Mesodermal cell (in vitro differentiated cells): ENCODE results near the gene SIMC1.
"Not testable (repeated sequence)": the region's sequence is repeated elsewhere in the genome, so short reads cannot be mapped to it uniquely, and the experiment has no call there.

Source experiments
- H3K27ac ChIP-seq: 2 replicates; pipeline ENCODE4 v1.7.0; 2013; ENCODE audit warnings: mild to moderate bottlenecking, low read depth, low read length, moderate library complexity; ENCODE audit not compliant: severe bottlenecking
- H3K36me3 ChIP-seq: 2 replicates; pipeline ENCODE4 v1.7.1; 2013; ENCODE audit warnings: mild to moderate bottlenecking, low read length, moderate library complexity; ENCODE audit not compliant: control insufficient read depth, insufficient read depth
- H3K4me1 ChIP-seq: one replicate; pipeline ENCODE4 v1.7.1; 2013; ENCODE audit warnings: mild to moderate bottlenecking, low read length; ENCODE audit not compliant: insufficient read depth, control insufficient read depth, poor library complexity, severe bottlenecking
- H3K4me3 ChIP-seq: 2 replicates; pipeline ENCODE4 v1.7.0; 2013; ENCODE audit warnings: low read length, control low read depth, mild to moderate bottlenecking; ENCODE audit not compliant: insufficient read depth, poor library complexity, severe bottlenecking; ENCODE audit errors: extremely low read depth
- H3K9me3 ChIP-seq: 2 replicates; pipeline ENCODE4 v1.7.1; 2013; ENCODE audit warnings: mild to moderate bottlenecking, low read length, moderate library complexity; ENCODE audit not compliant: control insufficient read depth
- WGBS, 2 experiments: methylation state at CpG; one replicate each; pipeline ENCODE4 v1.1.5; 2013; ENCODE audit warnings: missing lambda C conversion rate in 2 of 2; ENCODE audit not compliant: insufficient coverage in 2 of 2; 5-methylcytosine and 5-hydroxymethylcytosine counted together

The SIMC1 gene

GRCh38 chr5:176245489-176245888, 7.3 kb downstream of the SIMC1 start:
- WGBS, 2 experiments = 100% methylated on average over 1 of the region's 5 CpGs
- not testable (repeated sequence) for H3K27ac ChIP-seq, H3K9me3 ChIP-seq, H3K4me1 ChIP-seq, H3K36me3 ChIP-seq, H3K4me3 ChIP-seq

DNA sequence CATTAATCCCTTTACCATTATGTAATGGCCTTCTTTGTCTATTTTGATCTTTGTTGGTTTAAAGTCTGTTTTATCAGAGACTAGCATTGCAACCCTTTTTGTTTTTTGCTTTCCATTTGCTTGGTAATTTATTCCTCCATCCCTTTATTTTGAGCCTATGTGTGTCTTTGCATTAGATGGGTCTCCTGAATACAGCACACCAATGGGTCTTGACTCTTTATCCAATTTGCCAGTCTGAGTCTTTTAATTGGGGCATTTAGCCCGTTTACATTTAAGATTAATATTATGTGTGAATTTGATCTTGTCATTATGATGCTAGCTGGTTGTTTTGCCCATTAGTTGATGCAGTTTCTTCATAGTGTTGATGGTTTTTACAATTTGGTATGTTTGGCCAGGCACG, 12.5 kb downstream of the SIMC1 start:
- H3K4me3 ChIP-seq, H3K9me3 ChIP-seq, H3K27ac ChIP-seq, H3K36me3 ChIP-seq, H3K4me1 ChIP-seq: not testable (repeated sequence)
- 100% methylated on average over 1 of the region's 2 CpGs; no CpG with 5 or more reads in 1 of the 2 experiments for WGBS, 2 experiments

DNA sequence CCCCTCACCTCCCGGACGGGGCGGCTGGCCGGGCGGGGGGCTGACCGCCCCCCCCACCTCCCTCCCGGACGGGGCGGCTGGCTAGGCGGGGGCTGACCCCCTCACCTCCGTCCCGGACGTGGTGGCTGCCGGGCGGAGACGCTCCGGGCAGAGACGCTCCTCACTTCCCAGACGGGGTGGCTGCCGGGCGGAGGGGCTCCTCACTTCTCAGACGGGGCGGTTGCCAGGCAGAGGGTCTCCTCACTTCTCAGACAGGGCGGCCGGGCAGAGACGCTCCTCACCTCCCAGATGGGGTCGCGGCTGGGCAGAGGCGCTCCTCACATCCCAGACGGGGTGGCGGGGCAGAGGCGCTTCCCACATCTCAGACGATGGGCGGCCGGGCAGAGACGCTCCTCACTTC, 13.9 kb downstream of the SIMC1 start:
- H3K9me3 ChIP-seq, H3K4me3 ChIP-seq, H3K36me3 ChIP-seq, H3K27ac ChIP-seq, H3K4me1 ChIP-seq: not testable (repeated sequence)
- 96 to 100% methylated on average over 8 to 9 of the region's 36 CpGs for WGBS, 2 experiments

GRCh38 chr5:176253370-176254065, 15.3 kb downstream of the SIMC1 start:
- H3K4me3 ChIP-seq, H3K27ac ChIP-seq, H3K9me3 ChIP-seq, H3K36me3 ChIP-seq, H3K4me1 ChIP-seq: not testable (repeated sequence)
- 100% methylated on average over 2 to 4 of the region's 8 CpGs for WGBS, 2 experiments

DNA sequence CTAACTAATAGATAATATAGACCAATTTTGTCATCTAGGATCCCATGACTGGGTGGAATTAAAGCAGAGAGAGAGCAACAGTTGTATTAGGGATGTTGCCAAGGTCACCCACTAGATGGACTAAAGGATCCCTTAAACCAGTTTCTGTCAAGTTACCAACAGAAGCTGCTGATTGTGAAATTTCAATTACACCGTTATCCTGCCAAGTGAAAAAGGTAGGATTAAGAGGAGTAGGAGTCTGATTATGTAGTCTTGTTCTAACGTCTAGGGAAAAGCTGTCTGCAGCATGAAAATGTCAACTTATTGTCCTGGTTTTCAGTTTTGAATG, 15.8 kb downstream of the SIMC1 start:
- H3K4me3 ChIP-seq, H3K27ac ChIP-seq, H3K4me1 ChIP-seq, H3K36me3 ChIP-seq, H3K9me3 ChIP-seq: not testable (repeated sequence)
- WGBS, 2 experiments = no CpG with 5 or more reads among the region's 2 CpGs

- H3K4me1 ChIP-seq, H3K27ac ChIP-seq, H3K9me3 ChIP-seq, H3K36me3 ChIP-seq, H3K4me3 ChIP-seq: not testable (repeated sequence)
- no CpG with 5 or more reads among the region's 5 CpGs for WGBS, 2 experiments
These were observed 19.8 kb downstream of the SIMC1 start for GRCh38 chr5:176257871-176258505.

DNA sequence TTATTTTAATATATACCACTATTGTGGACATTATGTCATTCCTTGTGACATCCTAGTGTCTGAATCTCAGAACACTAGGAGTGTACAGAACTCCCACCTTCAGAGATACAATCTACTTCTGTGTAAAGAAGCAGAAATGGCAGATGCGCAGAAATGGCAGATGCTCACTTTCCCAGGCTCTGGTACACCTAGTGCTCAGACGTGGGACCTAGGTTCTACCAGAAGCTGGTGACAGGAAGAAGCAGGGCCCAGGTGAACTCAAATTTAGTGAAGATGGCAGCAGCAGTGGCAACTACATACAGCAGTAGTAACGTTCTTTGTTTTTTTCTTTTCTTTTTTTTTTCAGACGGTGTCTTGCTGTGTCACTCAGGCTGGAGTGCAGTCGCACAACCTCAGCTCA, 22.5 kb downstream of the SIMC1 start:
- H3K9me3 ChIP-seq, H3K36me3 ChIP-seq, H3K27ac ChIP-seq, H3K4me3 ChIP-seq, H3K4me1 ChIP-seq: not testable (repeated sequence)
- 83 to 100% methylated on average over 1 to 2 of the region's 5 CpGs for WGBS, 2 experiments

DNA sequence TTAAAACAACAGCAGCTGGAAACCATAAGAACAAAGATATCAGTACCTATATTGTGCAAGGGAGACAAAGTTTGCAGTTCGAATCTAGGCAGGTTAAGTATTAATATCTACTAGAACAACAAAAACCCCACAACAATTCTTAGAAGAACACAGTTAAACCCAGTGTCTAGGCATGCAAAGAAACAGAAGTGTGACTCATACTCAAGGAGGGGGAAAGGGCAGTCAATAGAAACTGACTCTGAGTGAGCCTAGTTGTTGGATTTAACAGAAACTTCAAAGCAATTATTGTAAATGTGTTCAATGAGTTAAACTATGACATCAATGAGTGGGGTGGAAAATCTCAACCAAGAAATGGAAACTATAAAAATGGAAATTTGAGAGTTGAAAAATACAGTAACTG, 28.2 kb downstream of the SIMC1 start:
- not testable (repeated sequence) for H3K4me3 ChIP-seq, H3K9me3 ChIP-seq, H3K27ac ChIP-seq, H3K4me1 ChIP-seq, H3K36me3 ChIP-seq
- no CpG with 5 or more reads among the region's 1 CpG for WGBS, 2 experiments

DNA sequence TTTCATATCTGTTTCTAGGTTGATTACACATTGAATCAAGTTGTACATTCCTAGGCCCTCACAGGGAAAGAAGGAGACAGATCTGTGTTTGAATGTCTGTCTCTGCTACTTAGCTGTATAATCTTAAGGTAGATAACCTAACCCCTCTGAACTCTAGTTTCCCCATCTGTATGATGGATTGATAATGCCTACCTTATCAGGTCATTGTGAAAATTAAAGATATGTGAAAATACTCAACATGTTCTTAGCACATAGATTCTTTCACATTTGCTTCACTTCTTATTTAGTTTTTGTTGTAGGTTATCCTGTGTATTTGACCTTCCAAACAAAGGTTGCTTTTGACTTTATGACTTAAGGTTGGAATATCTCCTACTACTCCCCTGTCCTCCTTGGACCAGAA, 50.8 kb downstream of the SIMC1 start:
- not testable (repeated sequence) for H3K27ac ChIP-seq, H3K36me3 ChIP-seq, H3K4me1 ChIP-seq, H3K9me3 ChIP-seq, H3K4me3 ChIP-seq

DNA sequence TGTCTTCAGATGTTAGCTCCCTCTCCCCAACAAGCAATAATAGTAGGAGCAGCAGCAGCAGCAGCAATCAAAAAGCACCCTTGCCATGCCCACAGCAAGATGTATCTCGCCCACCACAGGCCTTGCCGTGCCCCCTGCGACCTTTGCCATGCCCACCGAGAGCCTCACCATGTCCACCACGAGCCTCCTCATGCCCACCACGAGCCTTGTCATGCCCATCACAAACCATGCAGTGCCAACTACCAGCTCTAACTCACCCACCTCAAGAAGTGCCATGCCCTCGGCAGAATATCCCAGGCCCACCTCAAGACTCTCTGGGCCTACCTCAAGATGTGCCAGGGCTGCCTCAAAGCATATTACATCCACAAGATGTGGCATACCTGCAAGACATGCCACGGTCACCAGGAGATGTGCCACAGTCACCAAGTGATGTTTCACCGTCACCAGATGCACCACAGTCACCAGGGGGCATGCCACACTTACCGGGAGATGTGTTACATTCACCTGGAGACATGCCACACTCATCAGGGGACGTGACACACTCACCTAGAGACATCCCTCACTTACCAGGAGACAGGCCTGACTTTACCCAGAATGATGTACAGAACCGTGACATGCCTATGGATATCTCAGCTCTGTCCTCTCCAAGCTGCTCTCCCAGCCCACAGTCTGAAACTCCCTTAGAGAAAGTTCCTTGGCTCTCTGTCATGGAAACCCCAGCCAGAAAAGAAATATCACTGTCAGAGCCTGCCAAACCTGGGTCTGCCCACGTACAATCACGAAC, 52.0 kb downstream of the SIMC1 start:
- H3K27ac ChIP-seq, H3K4me3 ChIP-seq, H3K9me3 ChIP-seq, H3K4me1 ChIP-seq, H3K36me3 ChIP-seq: not testable (repeated sequence)
- 92 to 94% methylated on average over 7 to 10 of the region's 14 CpGs for WGBS, 2 experiments

GRCh38 chr5:176305356-176305755, 67.1 kb downstream of the SIMC1 start:
- 100% methylated on average over 2 of the region's 31 CpGs; no CpG with 5 or more reads in 1 of the 2 experiments for WGBS, 2 experiments
- not testable (repeated sequence) for H3K9me3 ChIP-seq, H3K4me3 ChIP-seq, H3K4me1 ChIP-seq, H3K27ac ChIP-seq
- peaks cover 28% of the 10 kb centered on the region for H3K36me3 ChIP-seq
